HUES64 (cell line): ENCODE measurements around the gene SYCN.
"Not testable (repeated sequence)": the region's sequence is repeated elsewhere in the genome, so short reads cannot be mapped to it uniquely, and the experiment has no call there.

ENCODE experiments used
- H3K27ac ChIP-seq: 2 replicates; pipeline ENCODE4 v1.7.0; 2013; ENCODE audit warnings: low read depth, low read length, inconsistent platforms
- H3K27me3 ChIP-seq: 2 replicates; pipeline ENCODE4 v1.6.1; 2013; ENCODE audit warnings: mild to moderate bottlenecking, low read length; ENCODE audit not compliant: insufficient read depth
- H3K36me3 ChIP-seq: 2 replicates; pipeline ENCODE4 v1.6.1; 2013; ENCODE audit warnings: mild to moderate bottlenecking, low read length; ENCODE audit not compliant: insufficient read depth
- H3K4me1 ChIP-seq: 2 replicates; pipeline ENCODE4 v1.6.1; 2013; ENCODE audit warnings: mild to moderate bottlenecking, low read length, moderate library complexity; ENCODE audit not compliant: insufficient read depth
- H3K4me3 ChIP-seq: 2 replicates; pipeline ENCODE4 v1.5.1; 2013; ENCODE audit warnings: mild to moderate bottlenecking, low read length, moderate library complexity
- H3K9ac ChIP-seq: 2 replicates; pipeline ENCODE4 v1.6.1; 2013; ENCODE audit warnings: mild to moderate bottlenecking, low read depth, low read length
- H3K9me3 ChIP-seq: 2 replicates; pipeline ENCODE4 v1.6.1; 2013; ENCODE audit warnings: low read depth, low read length; ENCODE audit not compliant: insufficient read depth
- WGBS: fragments of 150-250, 120-280 bp; methylation state at CpG from one replicate; pipeline ENCODE4 v1.1.7; 2013; ENCODE audit warnings: missing lambda C conversion rate; 5-methylcytosine and 5-hydroxymethylcytosine counted together

SYCN gene

DNA sequence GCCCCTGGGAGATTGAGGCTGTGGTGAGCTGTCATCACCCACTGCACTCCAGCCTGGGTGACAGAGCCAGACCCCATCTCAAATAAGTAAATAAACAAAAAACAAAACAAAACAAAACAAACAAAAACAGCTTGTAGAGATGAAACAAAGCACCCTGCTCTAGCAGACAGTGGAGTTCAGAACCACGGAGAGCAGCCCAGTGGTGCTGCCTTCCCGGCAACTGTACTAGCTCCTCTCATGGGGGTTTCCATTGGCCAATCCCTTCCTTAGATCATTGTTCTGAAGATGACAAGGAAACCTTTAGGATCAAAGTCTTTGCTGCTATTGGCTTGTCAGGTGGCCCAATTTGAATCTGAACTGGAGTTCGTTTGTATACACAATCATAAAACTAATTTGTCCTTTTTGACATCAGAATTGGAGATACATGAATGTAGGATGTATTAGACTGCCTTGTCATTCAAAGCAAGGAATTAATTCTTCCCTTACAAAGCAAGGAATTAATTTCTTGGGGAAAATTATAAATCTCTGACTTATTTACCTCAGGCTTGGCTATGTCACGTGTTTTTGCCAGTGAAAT is 19.7 kb upstream of the SYCN start:
- Histone ChIP-seq H3K27me3 (peaks cover 20% of the 10 kb centered on the region; the same call in 1 of the 2 replicates), H3K4me1 (no peaks in the 10 kb centered on the region), H3K36me3 (no peaks in the 10 kb centered on the region), H3K27ac (no peak overlapping the region), H3K9me3 (no peaks in the 10 kb centered on the region), H3K9ac (no peak overlapping the region), H3K4me3 (no peak overlapping the region)
- 32% methylated on average over 3 of the region's 4 CpGs for WGBS

DNA sequence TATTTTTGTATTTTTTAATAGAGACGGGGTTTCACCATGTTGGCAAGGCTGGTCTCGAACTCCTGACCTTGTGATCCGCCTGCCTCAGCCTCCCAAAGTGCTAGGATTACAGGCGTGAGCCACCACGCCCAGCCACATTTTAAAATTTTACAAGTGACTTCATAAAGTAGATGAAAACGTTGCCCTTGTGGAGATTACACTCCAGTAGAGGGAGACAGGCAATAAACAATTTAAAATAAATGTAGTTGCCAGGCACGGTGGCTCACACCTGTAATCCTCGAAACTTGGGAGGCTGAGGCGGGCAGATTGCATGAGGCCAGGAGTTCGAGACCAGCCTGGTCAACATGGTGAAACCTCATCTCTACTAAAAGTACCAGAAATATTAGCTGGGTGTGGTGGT is 15.0 kb upstream of the SYCN start:
- H3K9ac ChIP-seq, H3K4me3 ChIP-seq, H3K4me1 ChIP-seq, H3K36me3 ChIP-seq, H3K27ac ChIP-seq, H3K9me3 ChIP-seq: not testable (repeated sequence)
- H3K27me3 ChIP-seq, result peaks cover 14% of the 10 kb centered on the region; the same call in 1 of the 2 replicates
- 81% methylated on average over 10 of the region's 10 CpGs for WGBS

DNA sequence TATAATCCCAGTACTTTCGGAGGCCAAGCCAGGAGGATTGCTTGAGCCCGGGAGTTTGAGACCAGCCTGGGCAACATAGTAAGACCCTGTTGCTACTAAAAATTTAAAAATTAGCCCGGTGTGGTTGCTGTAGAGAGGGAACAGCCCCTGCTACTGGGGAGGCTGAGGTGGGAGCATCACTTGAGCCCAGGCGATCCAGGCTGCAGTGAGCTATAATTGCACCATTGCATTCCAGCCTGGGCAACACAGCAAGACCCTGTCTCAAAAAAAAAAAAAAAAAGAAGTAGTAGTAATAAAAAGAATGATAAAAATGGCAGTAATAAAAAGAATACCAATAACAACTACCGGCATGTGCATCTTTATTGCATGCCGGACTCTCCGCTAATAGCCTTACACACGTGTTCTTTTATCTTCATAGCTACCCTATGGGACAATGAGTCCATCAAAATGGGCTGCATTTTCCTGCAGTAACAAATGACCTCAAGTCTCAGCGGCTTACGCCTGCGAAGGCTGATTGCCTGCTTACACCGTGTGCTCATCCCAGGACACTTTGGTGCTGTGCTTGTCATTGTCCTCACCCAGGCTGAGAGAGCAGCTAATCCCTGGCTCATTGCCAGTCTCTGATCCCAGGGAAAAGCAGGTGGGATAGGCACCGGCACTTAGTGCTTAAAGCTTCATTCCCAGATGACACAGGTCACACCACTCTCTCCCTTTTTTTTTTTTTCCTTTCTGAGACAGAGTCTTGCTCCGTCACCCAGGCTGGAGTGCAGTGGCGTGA is 14.4 kb upstream of the SYCN start:
- Histone ChIP-seq H3K4me3 (no peak overlapping the region), H3K36me3 (no peaks in the 10 kb centered on the region), H3K27ac (no peak overlapping the region), H3K9me3 (no peaks in the 10 kb centered on the region), H3K27me3 (peaks cover 14% of the 10 kb centered on the region; the same call in 1 of the 2 replicates), H3K9ac (no peak overlapping the region), H3K4me1 (no peaks in the 10 kb centered on the region)
- WGBS, result 90% methylated on average over 15 of the region's 15 CpGs

DNA sequence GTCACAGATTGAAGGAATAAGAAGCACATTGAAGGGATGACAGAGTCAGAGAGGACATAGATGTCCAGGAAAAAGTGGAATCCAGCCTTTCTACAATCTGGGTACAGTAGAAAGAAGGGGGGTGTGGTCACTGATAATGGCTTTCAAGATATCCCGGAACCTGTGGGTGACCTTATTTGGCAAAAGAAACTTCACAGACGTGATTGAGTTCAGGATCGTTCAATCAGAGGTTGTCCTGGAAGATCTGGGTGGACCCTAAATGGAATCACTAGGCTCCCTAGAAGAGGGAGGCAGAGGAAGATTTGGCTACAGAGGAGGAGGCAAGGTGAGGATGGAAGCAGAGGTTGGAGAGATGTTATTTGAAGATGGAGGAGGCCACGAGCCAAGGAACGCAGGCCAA is 13.0 kb upstream of the SYCN start:
- H3K9ac ChIP-seq, result no peak overlapping the region
- H3K27ac ChIP-seq, result no peak overlapping the region
- H3K27me3 ChIP-seq, result peaks cover 14% of the 10 kb centered on the region; the same call in 1 of the 2 replicates
- no peaks in the 10 kb centered on the region for H3K9me3 ChIP-seq
- 78% methylated on average over 5 of the region's 5 CpGs for WGBS
- H3K4me1 ChIP-seq, result no peaks in the 10 kb centered on the region
- no peak overlapping the region for H3K4me3 ChIP-seq
- H3K36me3 ChIP-seq, result no peaks in the 10 kb centered on the region

DNA sequence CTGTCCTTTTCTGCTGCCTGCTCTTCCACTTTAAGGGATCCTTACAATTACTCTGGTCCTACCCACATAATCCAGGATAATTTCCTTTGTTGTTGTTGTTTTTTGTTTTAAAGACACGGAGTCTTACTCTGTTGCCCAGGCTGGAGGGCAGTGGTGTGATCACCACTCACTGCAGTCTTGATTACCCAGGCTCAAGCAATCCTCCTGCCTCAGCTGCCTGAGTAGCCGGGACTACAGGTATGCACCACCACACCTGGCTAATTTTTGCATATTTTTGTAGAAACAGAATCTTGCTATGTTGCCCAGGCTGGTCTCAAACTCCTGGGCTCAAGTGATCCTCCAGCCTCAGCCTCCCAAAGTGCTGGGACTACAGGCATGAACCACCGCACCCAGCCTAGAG is 11.3 kb upstream of the SYCN start:
- H3K27ac ChIP-seq, H3K4me1 ChIP-seq, H3K4me3 ChIP-seq, H3K27me3 ChIP-seq, H3K9ac ChIP-seq, H3K36me3 ChIP-seq, H3K9me3 ChIP-seq: not testable (repeated sequence)
- WGBS, result 88% methylated on average over 3 of the region's 3 CpGs

DNA sequence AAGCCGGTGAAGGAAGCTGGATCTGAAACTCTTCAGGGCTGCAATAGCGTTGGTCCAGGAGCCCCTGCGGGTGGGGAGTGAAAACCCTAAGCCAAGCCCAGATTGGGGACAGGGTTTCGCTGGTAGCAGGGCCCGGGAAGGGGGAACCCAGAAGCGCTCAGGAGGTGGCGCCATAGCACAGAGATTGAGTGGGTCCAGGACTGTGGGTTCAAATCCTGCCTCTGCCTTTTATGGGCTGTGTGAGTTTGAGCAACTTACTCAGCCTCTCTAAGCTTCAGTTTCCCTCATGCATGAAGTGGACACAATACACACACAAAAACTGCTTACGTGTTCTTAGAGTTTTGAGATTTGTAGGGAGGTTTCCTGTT is 8.3 kb upstream of the SYCN start:
- WGBS, result 18% methylated on average over 7 of the region's 8 CpGs
- Histone ChIP-seq H3K9ac (no peak overlapping the region), H3K4me1 (no peaks in the 10 kb centered on the region), H3K36me3 (no peaks in the 10 kb centered on the region), H3K27ac (no peak overlapping the region), H3K27me3 (peaks cover 2% of the 10 kb centered on the region; the same call in 1 of the 2 replicates), H3K4me3 (no peak overlapping the region), H3K9me3 (no peaks in the 10 kb centered on the region)

DNA sequence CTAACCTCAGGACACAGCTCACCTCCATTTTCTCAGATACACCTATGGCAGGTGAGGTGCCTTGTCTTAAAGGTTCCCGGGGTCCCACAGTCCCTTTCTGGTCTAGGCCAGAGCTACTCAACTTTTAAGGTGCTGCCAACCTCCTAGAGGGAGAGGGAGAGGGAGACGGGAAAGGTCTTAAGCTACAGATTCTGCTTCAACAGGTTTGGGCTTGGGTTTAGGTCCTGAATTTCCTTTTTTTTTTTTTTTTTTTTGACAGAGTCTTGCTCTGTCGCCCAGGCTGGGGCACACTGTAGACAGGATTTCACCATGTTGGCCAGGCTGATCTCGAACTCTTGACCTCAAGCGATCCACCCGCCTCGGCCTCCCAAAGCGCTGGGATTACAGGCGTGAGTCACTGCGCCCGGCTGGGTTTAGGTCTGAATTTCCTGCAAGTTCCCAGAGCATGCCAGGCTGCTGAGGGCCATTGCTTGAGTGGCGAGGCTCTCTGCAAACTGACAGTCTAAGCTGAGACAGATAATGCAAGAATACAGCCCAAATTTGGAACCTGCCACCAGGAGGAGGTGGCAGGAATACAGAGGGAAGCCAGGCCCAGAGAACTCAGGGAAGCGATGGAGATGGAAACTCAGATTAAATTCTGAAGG is 7.8 kb upstream of the SYCN start:
- 82% methylated on average over 13 of the region's 13 CpGs for WGBS
- no peaks in the 10 kb centered on the region for H3K36me3 ChIP-seq
- no peaks in the 10 kb centered on the region for H3K9me3 ChIP-seq
- H3K4me1 ChIP-seq, result no peaks in the 10 kb centered on the region
- H3K9ac ChIP-seq, result no peak overlapping the region
- no peak overlapping the region for H3K27ac ChIP-seq
- H3K4me3 ChIP-seq, result no peak overlapping the region
- H3K27me3 ChIP-seq, result peaks cover 2% of the 10 kb centered on the region; the same call in 1 of the 2 replicates

DNA sequence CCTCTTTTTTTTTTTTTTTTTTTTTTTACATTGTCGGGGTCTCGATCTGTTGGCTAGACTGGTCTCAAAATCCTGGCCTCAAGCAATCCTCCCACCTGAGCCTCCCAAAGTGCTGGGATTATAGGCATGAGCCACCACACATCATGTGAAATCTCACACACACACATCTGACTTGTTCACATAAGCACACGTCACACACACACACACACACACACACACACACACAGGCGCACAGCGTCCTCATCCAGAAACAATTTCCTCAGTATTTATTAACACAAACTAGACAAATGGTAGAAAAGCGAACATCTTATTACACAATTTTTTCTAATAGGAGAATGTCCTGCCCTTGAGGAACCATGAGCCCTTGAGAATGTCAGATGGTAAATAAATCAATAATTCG is 5.1 kb upstream of the SYCN start:
- Histone ChIP-seq H3K27ac (no peak overlapping the region), H3K9ac (no peak overlapping the region)

DNA sequence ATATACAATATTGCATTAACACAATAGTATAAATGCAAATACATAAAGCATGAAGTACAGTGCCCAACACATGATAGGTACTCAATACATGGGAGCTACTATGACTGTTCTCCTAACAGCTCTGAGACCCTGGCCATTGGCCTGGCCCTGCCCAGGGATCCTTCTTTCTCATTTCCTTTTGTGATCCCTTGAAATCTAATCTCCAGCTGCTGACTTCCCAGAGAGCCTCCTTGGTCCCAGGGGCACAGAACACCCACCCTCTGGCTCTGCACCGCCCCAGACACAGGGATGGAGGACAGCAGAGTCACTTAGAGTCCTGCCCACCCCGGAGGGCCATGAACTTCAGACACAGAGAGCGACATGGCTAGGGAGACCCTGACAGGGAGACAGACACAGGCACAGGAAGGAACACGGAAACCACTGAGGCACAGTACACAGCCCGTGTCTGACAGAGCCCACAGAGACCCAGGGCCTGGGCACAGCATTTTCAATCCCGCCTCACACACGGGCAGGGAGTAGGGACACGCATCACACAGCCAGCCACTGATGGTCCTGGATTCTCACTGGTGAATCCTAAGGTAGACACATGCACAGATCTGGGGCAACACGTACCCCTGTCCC is 4.2 kb upstream of the SYCN start:
- H3K9me3 ChIP-seq, result no peaks in the 10 kb centered on the region
- WGBS, result 83% methylated on average over 9 of the region's 9 CpGs
- no peak overlapping the region for H3K27ac ChIP-seq
- H3K9ac ChIP-seq, result no peak overlapping the region
- H3K4me1 ChIP-seq, result no peaks in the 10 kb centered on the region
- H3K27me3 ChIP-seq, result peaks cover 24% of the 10 kb centered on the region
- H3K4me3 ChIP-seq, result no peak overlapping the region
- no peaks in the 10 kb centered on the region for H3K36me3 ChIP-seq

More for the DNA sequence above, 5.1 kb upstream of the SYCN start:
- Histone ChIP-seq H3K4me3 (no peak overlapping the region), H3K4me1 (no peaks in the 10 kb centered on the region), H3K9me3 (no peaks in the 10 kb centered on the region), H3K27me3 (peaks cover 15% of the 10 kb centered on the region), H3K36me3 (no peaks in the 10 kb centered on the region)
- 92% methylated on average over 7 of the region's 7 CpGs for WGBS

DNA sequence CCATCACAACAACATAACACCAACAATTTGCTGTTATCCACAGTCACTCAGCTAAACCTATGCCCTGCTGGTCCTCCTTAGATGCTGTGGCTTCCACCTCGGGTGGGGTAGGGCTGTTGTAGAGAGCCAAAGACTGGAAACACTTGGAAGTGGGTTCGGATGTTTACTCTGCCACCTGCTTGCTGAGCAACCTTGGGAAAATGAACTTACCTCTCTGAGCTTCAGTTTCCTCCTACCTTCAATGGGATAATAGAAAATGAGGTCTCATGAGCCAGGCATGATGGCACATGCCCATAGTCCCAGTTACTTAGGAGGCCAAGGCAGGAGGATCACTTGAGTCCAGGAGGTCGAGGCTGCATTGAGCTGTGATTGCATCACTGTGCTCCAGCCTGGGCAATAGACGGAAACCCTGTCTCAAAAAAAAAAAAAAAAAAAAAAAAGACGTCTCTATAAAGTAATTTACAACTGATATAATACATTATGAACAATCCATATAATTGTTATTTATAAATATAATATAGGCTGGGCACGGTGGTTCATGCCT is 3.3 kb upstream of the SYCN start:
- peaks cover 31% of the 10 kb centered on the region for H3K27me3 ChIP-seq
- no peak overlapping the region for H3K4me3 ChIP-seq
- no peaks in the 10 kb centered on the region for H3K9me3 ChIP-seq
- H3K27ac ChIP-seq, result no peak overlapping the region
- no peaks in the 10 kb centered on the region for H3K36me3 ChIP-seq
- H3K4me1 ChIP-seq, result no peaks in the 10 kb centered on the region
- 89% methylated on average over 4 of the region's 6 CpGs for WGBS
- no peak overlapping the region for H3K9ac ChIP-seq

DNA sequence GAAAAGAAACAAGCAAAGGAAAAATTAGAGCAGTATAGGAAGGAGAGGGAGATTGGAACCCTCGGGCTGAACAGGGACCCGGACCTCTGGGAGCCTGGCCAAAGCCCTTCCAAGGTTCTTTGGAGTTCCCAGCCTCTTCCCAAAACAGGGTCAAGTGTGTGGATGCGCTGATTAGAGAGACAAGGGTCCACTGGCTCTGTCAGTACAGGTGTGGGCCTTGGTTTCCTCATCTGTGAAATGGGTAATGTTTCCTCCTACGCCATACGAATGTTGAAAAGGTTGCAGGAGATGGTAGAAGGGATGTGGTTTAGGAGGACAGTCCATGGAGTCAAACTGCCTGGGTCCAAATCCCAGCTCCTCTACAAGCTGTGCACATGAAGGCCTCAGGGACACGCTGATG is 2.1 kb upstream of the SYCN start:
- no peaks in the 10 kb centered on the region for H3K9me3 ChIP-seq
- H3K4me1 ChIP-seq, result no peaks in the 10 kb centered on the region
- H3K9ac ChIP-seq, result no peak overlapping the region
- H3K4me3 ChIP-seq, result no peak overlapping the region
- peaks cover 35% of the 10 kb centered on the region for H3K27me3 ChIP-seq
- no peaks in the 10 kb centered on the region for H3K36me3 ChIP-seq
- H3K27ac ChIP-seq, result no peak overlapping the region
- WGBS, result 91% methylated on average over 6 of the region's 6 CpGs
